GM19455 (cell line): ENCODE measurements around the gene G3BP1.
"Not testable (repeated sequence)": the region's sequence is repeated elsewhere in the genome, so short reads cannot be mapped to it uniquely, and the experiment has no call there.

Experiments
- ATAC-seq: cut with Tn5 transposase; IDR thresholded peaks from one replicate; pipeline ENCODE4 v1.9.1; 2021; ENCODE audit not compliant: unreplicated experiment

The G3BP1 gene

GRCh38 chr5:151771259-151772028 lies at the start of gene G3BP1:
Gene G3BP1, plus strand, starts transcription at chr5:151771954. Its CDS starts 14,667 bp downstream, at chr5:151786621.
- ATAC-seq: peak; percentile 82

DNA sequence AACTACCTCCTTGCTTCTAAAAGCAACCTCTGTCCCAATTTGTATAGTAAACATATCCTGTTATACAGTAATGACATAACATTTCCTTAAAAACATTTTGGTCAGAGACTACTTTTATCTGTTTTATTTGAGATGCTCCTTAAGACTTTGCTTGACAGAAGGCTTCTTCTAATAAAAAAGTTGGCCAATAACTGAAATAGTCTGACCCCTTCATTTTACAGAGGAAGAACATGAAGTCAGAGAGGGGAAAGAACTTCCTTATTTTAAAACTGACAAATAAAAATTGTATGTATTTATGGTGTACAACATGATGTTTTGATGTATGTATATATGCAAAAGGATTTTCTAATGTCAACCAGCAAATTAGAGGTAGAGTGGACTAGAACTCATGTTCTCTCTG lies 49.2 kb upstream of the G3BP1 start:
- ATAC-seq: no peak

- ATAC-seq: no peak
Observed at GRCh38 chr5:151724360-151724759, 47.4 kb upstream of the G3BP1 start.

DNA sequence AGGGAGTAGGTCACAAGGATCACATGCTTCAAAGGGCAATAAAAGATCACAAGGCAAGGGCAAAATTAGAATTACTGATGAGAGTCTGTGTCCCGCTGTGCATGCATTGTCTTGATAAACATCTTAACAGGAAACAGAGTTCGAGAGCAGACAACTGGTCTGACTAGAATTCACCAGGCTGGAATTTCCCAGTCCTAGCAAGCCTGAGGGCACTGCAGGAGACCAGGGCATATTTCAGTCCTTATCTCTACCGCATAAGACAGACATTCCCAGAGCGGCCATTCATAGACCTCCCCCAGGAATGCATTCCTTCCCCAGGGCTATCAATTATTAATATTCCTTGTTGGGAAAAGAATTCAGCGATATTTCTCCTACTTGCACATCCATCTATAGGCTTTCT lies 42.2 kb upstream of the G3BP1 start:
- ATAC-seq: not testable (repeated sequence)

GRCh38 chr5:151730381-151730780 lies 41.4 kb upstream of the G3BP1 start:
- no peak for ATAC-seq

- no peak for ATAC-seq
Observed at GRCh38 chr5:151733358-151734063, 38.2 kb upstream of the G3BP1 start.

GRCh38 chr5:151734064-151734408 lies 37.7 kb upstream of the G3BP1 start:
- ATAC-seq: no peak

DNA sequence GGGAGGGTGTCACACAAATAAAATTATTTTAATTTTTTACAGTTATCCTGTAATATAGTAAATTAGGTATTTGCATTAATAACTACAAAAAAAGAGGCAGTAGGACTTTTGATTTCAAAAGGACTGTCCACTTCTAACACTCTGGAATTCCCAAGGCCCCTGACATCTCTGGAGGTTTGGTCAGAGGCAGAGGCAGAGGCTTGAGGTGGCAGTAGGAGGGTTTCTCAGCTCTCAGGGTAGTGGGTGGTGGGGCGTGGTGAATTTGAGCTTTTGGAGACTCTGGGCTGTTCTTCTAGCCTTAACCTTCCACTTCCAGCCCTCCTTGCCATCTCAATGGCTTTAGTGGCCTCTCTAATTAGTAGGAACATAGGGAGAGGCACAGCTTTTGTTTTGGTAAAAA lies 36.1 kb upstream of the G3BP1 start:
- ATAC-seq: no peak

- no peak for ATAC-seq
Observed at GRCh38 chr5:151737431-151737830, 34.3 kb upstream of the G3BP1 start.

- ATAC-seq: no peak
Observed at GRCh38 chr5:151738125-151738848, 33.5 kb upstream of the G3BP1 start.

DNA sequence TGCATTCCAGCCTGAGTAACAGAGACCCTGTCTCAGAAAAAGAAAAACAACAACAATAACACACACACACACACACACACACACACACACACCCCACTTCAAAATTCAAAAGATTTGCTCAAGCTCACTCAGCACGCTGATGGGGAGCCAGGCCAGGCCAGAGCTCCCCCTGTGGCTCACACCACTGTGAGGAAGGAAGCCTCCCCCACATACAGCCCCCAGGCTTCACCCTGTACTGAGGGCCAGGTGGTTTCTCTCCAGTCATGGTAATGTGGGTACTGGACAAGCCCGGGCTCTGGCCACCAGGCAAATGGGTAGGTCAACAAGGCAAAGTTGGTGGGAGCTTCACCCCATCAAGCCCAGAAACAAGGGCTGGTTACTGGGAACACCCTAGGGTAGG lies 32.4 kb upstream of the G3BP1 start:
- ATAC-seq: no peak

DNA sequence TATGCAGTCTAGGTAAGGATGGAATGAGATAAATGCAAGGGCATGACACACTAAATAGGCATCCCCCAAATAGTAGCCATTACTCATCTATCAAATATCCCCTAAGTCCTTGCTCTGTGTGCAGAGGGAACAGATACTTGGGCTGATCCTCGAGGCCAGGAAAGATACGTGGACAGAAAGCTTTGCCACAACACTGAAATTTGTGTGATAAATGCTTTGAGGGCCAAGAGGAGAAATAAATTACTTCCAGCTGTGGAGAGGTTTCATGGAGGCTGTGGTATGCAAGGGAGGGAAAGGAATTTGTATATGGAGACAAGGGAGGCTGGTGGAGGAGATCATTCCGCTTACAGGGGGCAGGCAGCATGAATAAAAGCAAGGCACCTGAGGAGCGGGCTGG lies 31.8 kb upstream of the G3BP1 start:
- ATAC-seq: no peak

DNA sequence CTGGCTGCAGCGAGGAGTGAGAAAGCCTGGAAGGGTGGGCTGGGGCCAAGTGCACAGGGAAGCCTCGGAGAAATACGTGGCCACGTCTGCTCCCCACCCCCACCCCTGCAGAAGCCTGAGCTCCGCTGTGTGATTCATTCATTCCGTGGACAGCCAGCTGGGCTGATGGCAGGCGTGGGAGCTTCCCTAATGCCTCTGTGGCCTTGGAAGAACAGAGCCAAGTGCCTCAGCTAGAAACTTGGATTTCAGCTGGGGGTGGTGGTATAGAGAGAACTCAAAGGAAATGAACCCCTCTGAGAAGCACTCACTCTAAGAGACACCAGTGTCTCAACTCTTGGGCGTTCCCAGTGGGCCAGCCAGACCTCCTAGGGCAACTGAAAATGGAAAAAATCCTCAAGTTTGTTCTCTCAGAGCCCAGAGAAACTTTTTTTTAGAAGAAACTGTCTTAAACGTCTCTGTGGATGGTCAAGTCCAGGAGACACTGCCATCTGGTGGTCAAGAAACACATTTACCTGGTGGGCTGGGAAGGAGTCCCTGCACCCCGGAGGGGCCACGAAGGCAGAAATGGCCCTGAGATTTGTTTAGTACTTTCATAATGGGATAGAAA lies 31.3 kb upstream of the G3BP1 start:
- ATAC-seq: peak; percentile 77

- peak; percentile 17 for ATAC-seq
Observed at GRCh38 chr5:151740958-151741373, 30.8 kb upstream of the G3BP1 start.

GRCh38 chr5:151741678-151742423 lies 29.9 kb upstream of the G3BP1 start:
- ATAC-seq: no peak

- ATAC-seq: no peak
Observed at GRCh38 chr5:151742870-151743294, 28.9 kb upstream of the G3BP1 start.

DNA sequence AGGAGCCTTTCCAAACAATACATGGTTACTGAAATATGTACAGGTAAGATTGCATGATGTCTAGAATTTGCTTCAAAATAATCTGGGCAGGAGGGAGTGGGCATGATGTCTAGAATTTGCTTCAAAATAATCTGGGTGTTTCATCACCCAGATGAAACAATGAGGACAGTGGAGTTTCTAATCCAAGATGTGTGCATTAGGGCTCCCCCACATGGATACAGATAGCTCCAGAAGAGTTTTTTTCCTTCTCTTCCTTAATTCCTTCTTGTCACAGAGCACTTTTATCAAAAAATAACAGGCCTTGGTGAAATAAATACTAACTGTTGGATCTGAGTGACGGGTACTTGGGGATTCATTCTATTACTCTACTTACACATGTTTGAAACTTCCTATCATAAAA lies 28.2 kb upstream of the G3BP1 start:
- no peak for ATAC-seq

DNA sequence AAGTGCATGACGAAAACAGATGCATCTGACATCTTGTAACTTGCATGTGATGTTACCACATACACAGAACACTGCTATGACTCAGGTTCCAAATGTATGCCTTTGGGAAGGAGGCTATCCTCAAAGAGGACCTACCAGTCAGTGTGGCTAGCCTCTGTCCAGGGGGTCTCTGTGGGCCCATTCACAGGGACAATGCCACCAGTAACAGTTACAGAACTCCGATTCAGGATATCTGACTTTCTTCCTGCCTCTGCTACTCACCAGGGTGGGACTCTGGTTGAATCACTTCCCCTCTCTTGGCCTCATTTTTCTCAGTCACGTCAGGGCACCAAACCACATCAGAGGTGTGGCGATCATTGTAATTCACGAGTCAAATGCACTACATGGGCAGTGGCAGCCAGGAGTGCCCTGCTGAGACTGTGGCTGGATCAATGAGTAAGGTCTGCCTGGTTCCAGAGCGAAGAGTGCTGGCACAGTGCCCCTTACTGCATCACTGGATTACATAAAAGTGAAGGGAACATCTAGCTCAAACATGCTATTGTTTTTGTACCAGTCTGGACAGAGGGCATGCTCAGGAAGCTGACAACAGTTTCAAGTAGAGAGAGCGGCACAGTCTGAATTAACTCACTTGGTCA lies 26.6 kb upstream of the G3BP1 start:
- peak; percentile 45 for ATAC-seq

DNA sequence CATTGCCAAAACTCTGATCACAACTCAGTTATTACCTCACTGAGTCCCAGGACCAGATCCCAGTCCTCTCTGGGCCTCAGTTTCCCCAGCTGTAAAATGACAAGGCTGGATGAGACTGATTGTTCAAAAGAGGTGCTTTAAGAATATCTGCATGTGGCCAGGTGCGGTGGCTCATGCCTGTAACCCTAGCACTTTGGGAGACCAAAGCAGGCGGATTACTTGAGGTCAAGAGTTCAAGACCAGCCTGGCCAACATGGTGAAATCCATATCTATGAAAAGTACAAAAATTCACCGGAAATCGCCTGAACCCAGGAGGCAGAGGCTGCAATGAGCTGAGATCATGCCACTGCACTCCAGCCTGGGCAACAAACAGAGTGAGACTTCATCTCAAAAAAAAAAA lies 21.6 kb upstream of the G3BP1 start:
- ATAC-seq: no peak

DNA sequence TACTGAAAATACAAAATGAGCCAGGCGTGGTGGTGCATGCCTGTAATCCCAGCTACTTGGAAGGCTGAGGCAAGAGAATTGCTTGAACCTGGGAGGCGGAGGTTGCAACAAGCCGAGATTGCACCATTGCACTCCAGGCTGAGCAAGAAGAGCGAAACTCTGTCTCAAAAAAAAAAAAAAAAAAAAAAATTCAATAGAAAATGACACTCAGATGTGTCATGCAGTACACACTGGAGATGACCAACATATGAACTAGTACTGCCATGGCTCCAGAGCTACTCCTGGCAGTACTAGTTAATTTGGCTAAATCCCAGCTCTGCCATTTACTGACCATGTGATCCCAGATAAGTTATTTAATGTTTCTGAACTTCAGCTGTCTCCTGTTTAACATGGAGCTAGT lies 20.7 kb upstream of the G3BP1 start:
- ATAC-seq: no peak
